ENCODE measurements around the gene FAM89B. TPM values are rescaled to one million over a fixed set of nuclear protein-coding genes. Genes with fewer than 3 reads are reported as not detected.
A peak's percentile ranks its signal among the peaks of the same experiment; 100 is the strongest.

Gene FAM89B
- total and polyA plus RNA-seq, 2 of the 8 experiments (the other 6 are each of a cell fraction or from before 2014, with no cell fraction given) = 15.8 to 32.4 TPM

GRCh38 chr11:65586247-65586630 lies 13.9 kb downstream of the FAM89B start:
- H3K18ac ChIP-seq (ENCODE audit: extremely low read depth, low read length) = no peak overlapping the region
- peaks cover 20 to 56% (median 45%) of the 10 kb centered on the region in 4 experiments for H3K27me3 ChIP-seq (replicated peaks in 1 of 4; ENCODE audit: control insufficient read depth in 3 of 4, extremely low read depth in 1 of 4, insufficient read depth in 3 of 4, low read length in 3 of 4)
- no peak overlapping the region for H3K27ac ChIP-seq (ENCODE audit: low read depth, low read length)
- TF ChIP-seq TEAD4 (IDR thresholded peaks at IDR 0.05; ENCODE audit: low read depth, low read length) = no peak
- TF ChIP-seq RFX5 (IDR thresholded peaks at IDR 0.05; ENCODE audit: borderline replicate concordance, low read depth, low read length) = no peak
- no peak for TF ChIP-seq CTBP2 (IDR thresholded peaks at IDR 0.05; ENCODE audit: borderline replicate concordance, insufficient read depth, insufficient read length, low read length)
- TF ChIP-seq SAP30 (IDR thresholded peaks at IDR 0.05; ENCODE audit: insufficient read depth, insufficient replicate concordance, low read length) = no peak
- TF ChIP-seq JUN (IDR thresholded peaks at IDR 0.05; ENCODE audit: low read depth, low read length) = no peak
- TF ChIP-seq BRCA1 (IDR thresholded peaks at IDR 0.05; ENCODE audit: low read depth, low read length) = no peak
- TF ChIP-seq GTF2F1 (IDR thresholded peaks at IDR 0.05; ENCODE audit: borderline replicate concordance, low read depth, low read length) = no peak
- TF ChIP-seq RBBP5 (IDR thresholded peaks at IDR 0.05; ENCODE audit: borderline replicate concordance, low read depth, low read length) = no peak
- no peak overlapping the region for H3K4ac ChIP-seq (replicated peaks; ENCODE audit: insufficient read length, low read depth, low read length)
- H2BK12ac ChIP-seq (ENCODE audit: low read depth, low read length) = no peak overlapping the region; the same call in 1 of the 2 replicates
- H2BK5ac ChIP-seq (ENCODE audit: low read depth, low read length) = no peak overlapping the region
- no peak overlapping the region for H4K91ac ChIP-seq (replicated peaks; ENCODE audit: insufficient read length, low read length)
- H2BK20ac ChIP-seq (ENCODE audit: low read length) = no peak overlapping the region
- H2AK5ac ChIP-seq (ENCODE audit: low read depth, low read length) = 0 out of 2 replicates have a peak overlapping the region, but pooled peaks have one; percentile 65
- 87% methylated on average over 4 of the region's 4 CpGs; no CpG with 5 or more reads in 1 of the 2 experiments for WGBS, 2 experiments (ENCODE audit: extremely low coverage in 1 of 2, insufficient coverage in 1 of 2, insufficient read length in 1 of 2, insufficient replicate concordance in 2 of 2, low coverage in 1 of 2, low lambda C conversion rate in 2 of 2, missing lambda C conversion rate in 1 of 2)
- CTCF ChIA-PET (ENCODE audit: partially characterized antibody) = interaction anchor here (0.9 to 14.5 kb wide), 16 partner anchors 7 to 696 kb away, joined by 3 to 227 read pairs (median 12); partner anchors contain the start of genes EHBP1L1, FAM89B, KCNK7 and ZNRD2
- no peaks in the 10 kb centered on the region for H3K79me2 ChIP-seq (ENCODE audit: control insufficient read depth in 1 of 2, insufficient read depth in 2 of 2, low read length in 2 of 2)
- H4K8ac ChIP-seq (ENCODE audit: extremely low read depth, insufficient read depth, low read length) = no peak overlapping the region; the same call in 1 of the 2 replicates
- peaks cover 3% of the 10 kb centered on the region; the same call in 1 of the 2 replicates for H3K23me2 ChIP-seq (ENCODE audit: low read depth, low read length)
- no peak for DNase-seq (ENCODE audit: low read depth in 1 of 2, low spot score in 2 of 2)
- no peak overlapping the region for H4K5ac ChIP-seq (ENCODE audit: insufficient read length, low read depth, low read length)
- peak overlapping the region; percentile 97 for H2BK15ac ChIP-seq (ENCODE audit: low read length)
- FAIRE-seq = no peak
- H2AFZ ChIP-seq (ENCODE audit: low read length) = no peak overlapping the region
- H3K14ac ChIP-seq (ENCODE audit: insufficient read length) = no peak overlapping the region
- no peak overlapping the region for H3K9ac ChIP-seq (replicated peaks in 1 of 4; ENCODE audit: extremely low read depth in 1 of 4, low read depth in 3 of 4, low read length in 3 of 4)
- H3K23ac ChIP-seq (ENCODE audit: insufficient read length) = no peak overlapping the region
- H3K56ac ChIP-seq (replicated peaks; ENCODE audit: insufficient read length, low read depth, low read length) = no peak overlapping the region
- POLR2A ChIA-PET (ENCODE audit: partially characterized antibody) = interaction anchor here (0.9 to 4.4 kb wide), 5 partner anchors 10 to 27 kb away, joined by 3 to 36 read pairs (median 12); partner anchors contain the start of genes EHBP1L1, FAM89B and MAP3K11
- H3K9me3 ChIP-seq (ENCODE audit: insufficient read depth in 2 of 2, low read depth in 1 of 2, low read length in 1 of 2) = no peaks in the 10 kb centered on the region
- 0 out of 4 replicates have a peak overlapping the region, but pooled peaks of 1 of the 2 experiments have one; percentile 12 for H3K4me2 ChIP-seq (ENCODE audit: insufficient read depth in 1 of 2, low read depth in 2 of 2, low read length in 2 of 2)
- peaks cover 1 to 22% (median 7%) of the 10 kb centered on the region in 4 experiments for H3K4me1 ChIP-seq (replicated peaks in 1 of 4; ENCODE audit: control insufficient read depth in 3 of 4, insufficient read depth in 4 of 4, low read length in 3 of 4)
- no peak overlapping the region for H3K4me3 ChIP-seq (ENCODE audit: extremely low read depth in 1 of 4, insufficient read depth in 2 of 4, low read depth in 3 of 4, low read length in 4 of 4)
- H3K79me1 ChIP-seq (ENCODE audit: low read depth, low read length) = no peaks in the 10 kb centered on the region
- no peaks in the 10 kb centered on the region for H3K36me3 ChIP-seq (ENCODE audit: control insufficient read depth in 2 of 4, insufficient read depth in 4 of 4, low read length in 3 of 4)
- peaks cover 0 to 2% of the 10 kb centered on the region in 2 experiments for H4K20me1 ChIP-seq (replicated peaks in 1 of 2; ENCODE audit: control insufficient read depth in 1 of 2, insufficient read depth in 2 of 2, low read length in 2 of 2)
- H2BK120ac ChIP-seq (replicated peaks; ENCODE audit: low read depth, low read length) = no peak overlapping the region

All from H1 (cell line).